HG03342 (cell line): ENCODE results near the gene NCKAP5.
A peak's percentile ranks its signal among the peaks of the same experiment; 100 is the strongest.

Source experiments
- ATAC-seq: cut with Tn5 transposase; IDR thresholded peaks from one replicate; pipeline ENCODE4 v1.9.1; 2021; ENCODE audit warnings: mild to moderate bottlenecking, moderate library complexity; ENCODE audit not compliant: unreplicated experiment

The NCKAP5 gene

DNA sequence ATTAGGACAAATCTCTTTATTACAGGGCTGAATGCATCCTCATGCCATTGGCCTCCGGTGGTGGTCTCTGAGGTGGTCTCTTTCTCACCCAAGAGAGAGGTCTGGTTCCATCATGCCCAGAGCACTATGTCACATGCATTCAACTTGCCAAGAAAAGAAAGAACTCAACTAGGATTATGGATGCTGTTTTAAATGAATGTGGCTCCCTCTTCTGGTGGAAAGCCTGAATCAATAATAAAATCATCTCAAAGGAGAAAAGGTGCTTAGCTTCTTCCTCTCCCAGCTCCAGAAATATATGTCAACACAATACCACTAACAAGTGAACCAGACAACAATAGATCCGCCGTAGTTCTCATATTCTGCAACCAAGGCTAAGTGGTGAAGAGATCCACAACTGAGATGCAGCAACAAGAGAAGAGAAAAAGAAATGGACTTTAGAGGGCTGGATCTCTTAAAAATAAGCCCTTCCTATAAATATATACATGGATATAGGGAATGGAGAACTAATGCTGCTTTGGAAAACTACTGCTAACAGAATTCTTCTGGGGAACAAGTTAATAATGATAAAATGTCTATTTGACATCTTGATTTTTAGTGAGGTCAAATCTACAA lies 396.8 kb downstream of the NCKAP5 start:
- peak; percentile 74 for ATAC-seq

DNA sequence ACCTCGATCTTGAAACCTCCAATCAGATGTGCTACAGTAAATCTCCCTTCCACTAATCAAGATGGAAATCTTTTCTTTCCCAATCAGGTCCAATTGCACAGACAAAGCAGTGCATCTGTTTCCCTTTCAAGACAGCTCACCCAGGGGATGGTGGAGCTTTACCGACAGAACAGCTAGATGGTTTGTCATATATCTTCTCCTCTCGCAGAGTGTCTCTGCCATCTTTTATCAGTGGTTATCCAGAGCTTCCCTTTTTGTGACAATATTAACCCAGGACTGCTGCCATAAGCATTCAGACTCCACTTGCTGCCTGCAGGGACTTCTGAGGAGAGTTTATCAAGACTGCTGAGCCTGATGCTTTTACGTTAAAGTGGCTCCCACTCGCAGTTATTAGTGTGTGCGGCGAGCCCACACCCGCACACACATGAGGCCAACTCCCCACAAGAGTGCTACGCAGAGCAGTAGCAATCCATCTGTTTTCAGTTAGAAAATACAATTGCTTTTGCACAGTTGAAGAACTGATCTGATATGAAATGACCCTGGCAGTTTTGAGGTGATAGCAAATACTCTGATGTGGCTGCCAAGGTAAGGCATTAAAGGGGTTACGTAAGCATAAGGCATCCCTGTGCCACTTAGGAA lies 398.9 kb downstream of the NCKAP5 start:
- no peak for ATAC-seq

DNA sequence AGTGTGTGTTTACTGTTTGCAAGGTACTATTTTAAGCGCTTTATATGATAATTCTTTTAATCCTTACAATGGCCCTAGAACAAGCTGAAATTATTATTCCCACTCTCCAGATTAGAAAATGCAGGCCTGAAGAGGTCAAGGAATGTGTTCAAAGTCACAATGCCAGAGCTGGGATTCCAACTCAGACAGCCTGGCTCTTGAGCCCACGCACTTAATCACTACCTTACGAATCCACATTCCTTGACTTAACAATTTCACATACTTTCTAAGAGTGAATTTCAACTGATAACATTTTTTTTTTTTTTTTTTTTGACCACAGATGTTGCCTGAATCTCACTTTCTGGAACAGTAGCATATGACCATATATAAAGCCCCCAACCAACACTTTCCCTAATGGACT lies 400.3 kb downstream of the NCKAP5 start:
- no peak for ATAC-seq

DNA sequence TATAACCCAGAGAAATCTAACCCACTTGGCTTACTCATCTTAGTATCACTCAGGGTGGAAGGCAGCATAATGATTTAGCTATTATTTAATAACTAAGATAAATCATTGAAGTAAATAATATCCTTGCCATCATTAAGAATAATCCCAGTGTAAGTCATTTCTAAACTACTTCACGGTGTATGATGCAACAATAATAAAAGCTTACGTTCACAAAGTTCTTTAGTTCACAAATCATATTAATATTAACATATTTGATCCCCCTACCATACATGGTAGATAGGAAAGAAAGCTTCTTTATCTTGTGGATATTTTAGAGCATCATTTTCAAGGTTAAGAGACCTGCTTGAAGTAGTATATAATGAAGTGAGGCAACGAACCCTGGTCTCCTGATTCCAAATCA lies 401.0 kb downstream of the NCKAP5 start:
- no peak for ATAC-seq

DNA sequence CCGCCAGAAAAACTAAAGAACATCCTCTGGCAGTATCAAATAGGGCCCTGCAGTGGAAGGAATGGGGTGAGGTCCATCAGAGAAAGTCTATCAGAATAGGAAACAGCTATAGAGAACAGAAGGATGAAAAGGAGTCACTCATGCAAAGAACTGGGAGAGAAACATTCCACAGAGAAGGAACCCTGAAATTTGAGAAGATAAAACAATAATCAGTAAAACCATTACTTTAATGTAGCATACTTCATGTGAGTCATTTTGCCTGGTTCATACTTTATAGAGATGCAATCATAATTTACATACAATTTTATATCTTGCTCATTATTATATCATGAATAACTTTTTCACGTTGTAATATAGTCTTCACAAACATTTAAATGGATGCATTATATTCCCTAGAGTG lies 402.2 kb downstream of the NCKAP5 start:
- no peak for ATAC-seq

DNA sequence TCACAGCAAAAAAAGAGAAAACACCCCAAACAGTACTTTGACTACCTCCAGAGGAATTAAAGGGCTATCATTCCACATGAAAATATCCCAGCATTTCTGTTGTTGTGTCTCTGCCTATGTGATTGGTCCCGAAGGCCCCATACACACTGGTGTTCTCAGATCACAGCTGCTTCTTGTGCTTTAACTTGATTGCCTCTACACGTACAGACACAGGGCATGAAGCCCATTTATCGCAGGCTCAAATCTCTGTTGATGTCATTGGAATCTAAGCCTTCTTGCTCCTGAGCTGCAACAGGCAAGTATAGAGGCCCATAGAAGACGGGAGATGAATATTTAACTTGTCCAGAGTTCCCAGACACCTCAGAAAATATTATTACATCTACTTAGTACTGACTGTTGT lies 405.2 kb downstream of the NCKAP5 start:
- no peak for ATAC-seq

DNA sequence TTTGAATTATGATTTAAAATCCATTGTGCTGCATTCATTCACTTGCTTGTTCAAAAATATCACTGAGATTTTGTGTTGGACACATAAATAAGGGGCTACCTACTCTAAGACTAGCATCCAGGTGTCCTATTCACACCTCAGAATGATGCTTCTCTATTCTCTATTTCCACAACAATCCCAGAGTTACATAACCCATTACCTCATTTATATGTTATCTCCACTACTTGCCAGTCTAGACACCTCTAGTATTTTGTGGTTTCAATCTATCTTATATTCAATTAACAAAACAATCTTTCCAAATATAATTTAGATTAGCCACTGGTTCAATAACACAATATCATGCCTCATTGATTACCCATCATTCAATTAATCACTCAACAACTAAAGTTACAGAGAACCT lies 409.8 kb downstream of the NCKAP5 start:
- ATAC-seq = no peak

DNA sequence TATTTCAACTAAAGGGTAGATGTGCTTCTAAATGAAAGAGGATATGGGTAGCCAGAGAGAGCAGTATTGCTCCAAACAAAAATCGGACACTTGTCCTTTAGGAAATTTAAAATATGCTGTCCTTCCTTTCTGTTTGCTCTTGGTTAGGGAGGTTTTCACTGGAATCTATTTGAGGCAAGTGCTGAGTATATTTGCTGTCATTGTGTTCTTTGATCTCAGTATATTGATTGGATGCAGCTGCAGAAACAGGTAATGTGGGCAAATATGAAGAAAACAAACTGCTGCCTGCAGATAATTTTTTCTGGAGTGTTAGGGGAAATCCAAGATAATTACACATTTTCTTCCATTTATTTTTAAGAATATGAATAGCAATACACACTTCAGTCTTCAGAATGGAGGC lies 410.2 kb downstream of the NCKAP5 start:
- ATAC-seq = no peak

DNA sequence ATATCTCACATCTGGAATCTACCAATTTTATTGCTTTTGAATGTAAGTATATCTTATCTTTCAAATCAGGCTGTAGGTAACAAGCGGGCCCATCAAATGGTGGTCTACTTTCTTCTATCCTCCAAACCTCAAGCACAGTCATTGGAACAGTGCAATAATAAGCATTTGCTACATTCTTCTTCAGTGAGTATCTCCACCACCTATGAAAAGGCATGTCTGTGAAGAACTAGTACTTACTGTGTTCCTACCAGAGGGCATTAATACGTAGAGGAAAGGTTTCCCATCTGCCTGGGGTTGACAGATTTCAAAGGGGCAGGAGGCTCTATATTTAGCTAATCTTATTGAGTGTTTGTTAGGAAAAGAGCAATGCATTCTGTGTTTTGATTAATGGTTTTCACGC lies 411.1 kb downstream of the NCKAP5 start:
- ATAC-seq = no peak

DNA sequence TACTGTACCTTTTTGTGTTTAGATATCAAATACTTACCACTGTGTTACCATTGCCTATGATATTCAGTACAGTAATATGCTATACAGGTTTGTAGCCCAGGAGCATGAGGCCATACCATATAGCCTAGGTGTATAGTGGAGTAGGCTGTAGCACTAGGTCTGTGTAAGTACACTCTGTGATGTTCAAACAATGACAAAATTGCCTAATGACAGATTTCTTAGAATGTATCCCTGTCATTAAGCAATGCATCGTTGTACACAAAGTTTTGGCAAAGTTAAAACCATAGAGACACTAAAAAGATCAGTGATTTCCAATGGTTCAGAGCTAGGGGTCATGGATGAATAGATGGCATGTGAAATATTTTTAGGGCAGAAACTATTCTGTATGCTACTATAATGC lies 415.5 kb downstream of the NCKAP5 start:
- ATAC-seq = no peak

DNA sequence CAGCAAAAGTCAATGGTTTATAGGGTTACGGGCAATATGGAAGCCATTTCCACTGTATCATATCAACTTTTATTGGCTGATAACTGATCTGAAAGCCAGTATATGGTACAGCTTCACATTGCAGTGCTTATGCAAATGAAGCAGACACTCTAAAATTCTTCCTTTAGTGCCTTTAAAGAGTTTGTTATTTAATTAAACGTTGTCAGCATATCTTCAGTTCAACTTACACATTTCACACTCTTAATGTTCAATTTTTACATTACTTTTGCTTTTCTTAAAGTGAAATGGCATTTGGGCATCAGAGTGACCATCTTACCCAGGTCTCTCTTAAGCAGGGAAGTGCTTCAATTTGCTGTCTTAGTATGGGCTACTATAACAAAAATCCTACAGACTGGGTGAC lies 420.1 kb downstream of the NCKAP5 start:
- no peak for ATAC-seq

DNA sequence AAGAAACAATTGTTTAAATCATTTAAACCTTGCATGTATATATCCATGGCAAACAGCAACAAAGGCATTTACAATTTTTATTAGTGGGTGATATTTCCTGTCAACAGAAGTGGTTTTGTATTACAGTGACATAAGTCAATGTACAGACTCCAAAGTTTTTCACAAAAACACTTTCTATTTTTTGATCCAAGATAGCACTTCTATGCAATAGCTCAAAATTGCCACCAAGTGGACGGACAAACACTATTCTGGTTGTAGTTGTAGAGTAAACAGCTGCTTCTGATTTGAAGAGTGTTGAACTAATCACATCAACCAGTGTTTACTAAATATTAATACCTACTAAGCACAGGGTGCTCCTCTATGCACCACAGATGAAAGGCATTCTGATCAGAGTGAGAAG lies 421.4 kb downstream of the NCKAP5 start:
- no peak for ATAC-seq

DNA sequence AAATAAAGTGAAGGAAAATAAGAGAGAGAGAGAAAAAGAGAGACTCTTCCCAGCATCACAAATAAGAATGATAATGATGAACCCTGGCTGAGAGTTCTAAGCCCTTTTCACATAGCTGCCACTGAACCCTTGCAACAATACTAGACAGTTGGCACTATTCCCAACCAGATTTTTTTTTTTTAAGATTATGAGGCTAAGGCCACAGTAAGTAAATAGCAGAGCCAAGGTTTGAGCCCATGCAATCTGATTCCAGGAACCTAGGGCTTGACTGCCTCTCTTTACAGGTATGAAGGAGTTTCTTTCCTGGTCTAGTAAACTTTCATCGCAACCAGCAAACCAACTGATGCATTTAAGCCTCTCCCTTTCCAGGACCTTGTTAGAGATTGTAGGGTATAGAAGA lies 424.6 kb downstream of the NCKAP5 start:
- no peak for ATAC-seq

DNA sequence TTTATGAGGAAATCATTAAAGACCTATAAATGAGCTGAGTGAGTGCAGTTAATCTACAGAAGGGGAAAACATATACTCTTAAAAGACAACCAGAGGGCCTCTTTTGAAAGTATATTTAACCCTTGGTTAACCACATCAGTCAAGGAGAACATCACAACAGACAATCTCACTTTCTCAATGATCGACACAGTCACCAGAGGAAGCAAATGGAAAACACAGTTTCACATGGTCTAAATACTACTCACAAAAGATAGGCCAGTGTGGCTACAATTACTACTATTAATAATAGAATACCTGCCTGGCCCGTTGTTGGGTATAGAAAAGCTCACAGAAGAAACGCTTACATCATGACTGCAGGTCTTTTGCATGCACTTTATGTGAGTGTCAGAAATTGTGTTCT lies 426.2 kb downstream of the NCKAP5 start:
- no peak for ATAC-seq

DNA sequence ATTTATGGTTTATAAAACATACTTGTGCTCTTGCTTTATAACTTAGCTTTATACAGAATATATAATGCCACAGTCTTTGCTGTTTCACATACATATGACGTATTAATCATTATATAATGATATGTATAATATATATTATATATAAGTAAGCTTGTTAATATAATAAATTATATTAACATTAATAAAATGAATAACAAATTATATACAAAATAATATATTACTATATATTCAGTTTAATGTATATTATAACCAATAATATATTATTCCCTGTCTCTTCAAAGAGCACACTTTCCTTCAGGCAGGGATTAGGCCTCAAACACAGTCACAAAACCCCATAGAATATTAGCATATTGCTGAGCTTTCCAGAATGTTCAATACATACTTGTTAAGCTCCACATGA lies 427.6 kb downstream of the NCKAP5 start:
- ATAC-seq = no peak

DNA sequence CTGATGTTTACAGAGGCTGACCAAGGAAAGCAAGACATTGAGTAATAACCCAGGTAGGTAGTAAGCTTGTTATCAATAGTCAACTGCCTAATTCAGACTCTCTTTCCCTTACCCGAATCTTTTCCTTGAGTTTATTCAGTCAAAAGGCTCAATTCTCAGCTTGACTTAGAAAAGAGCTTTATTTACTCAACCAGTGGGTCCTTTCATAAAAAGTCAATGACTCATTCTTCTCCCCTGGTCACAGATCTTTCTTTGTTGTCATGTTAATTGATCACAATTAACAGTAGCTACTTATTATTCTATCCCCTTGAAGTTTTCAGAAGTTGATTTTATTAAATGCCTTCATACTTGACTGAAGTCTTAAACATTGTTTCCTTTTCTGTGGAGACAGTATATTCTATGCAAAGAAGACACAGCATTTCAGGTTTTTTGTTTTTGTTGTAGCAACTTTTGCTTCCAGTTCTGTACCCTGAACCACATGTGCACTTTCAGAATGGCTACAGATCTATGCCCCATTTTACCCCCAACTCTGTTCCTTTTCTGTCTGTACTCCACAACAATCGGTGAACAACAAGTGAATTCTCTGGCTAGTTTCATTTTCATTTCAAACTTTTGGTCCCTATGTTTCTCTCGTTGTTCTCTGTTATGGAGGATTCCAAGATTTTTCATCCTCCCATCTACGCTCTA lies 428.3 kb downstream of the NCKAP5 start:
- no peak for ATAC-seq

DNA sequence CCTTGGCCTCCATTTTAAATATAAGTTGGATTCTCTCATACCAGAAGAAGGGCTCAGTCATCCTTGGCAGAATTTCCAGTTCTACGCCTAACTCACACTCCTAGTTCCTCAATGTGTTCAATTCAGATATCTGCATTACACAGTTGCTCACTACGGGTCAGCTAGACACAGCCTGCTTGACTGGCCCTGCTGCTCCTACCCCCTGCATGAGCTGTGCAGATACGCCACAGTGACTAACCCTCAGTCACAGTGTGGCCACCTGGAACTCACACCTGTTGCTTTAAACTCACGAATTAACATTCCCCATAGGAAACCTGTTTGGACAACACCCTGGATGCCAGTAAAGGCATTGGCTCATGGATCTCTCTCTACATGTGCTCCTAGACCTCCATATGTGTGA lies 429.6 kb downstream of the NCKAP5 start:
- no peak for ATAC-seq

DNA sequence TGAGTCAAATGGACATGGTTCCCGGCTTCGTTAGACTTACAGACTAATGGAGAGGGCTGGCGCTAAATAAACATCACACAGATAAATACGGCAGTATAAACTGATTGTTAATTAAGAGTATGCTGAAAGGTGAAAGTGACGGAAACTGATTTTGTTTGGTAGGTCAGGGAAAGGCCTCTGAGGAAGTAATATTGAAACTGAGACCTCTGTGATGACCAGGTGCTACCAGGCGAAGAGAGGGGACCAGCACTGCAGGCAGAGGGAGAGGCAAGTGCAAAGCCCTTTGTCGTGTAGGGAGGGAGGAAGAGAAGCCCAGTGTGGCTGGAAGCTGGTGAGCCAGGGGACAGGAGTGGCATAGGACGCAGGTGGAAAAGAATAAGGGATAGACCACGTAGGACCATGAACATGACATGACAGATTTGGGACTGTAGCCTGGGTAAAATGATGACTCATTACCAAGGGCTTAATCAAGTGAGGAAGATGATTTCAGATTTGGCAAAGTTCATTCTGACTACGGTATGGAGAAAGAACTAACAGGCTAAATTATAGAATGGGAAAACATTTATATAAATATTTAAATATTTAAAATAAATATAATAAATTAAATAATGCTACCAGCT lies 433.1 kb downstream of the NCKAP5 start:
- ATAC-seq = no peak

DNA sequence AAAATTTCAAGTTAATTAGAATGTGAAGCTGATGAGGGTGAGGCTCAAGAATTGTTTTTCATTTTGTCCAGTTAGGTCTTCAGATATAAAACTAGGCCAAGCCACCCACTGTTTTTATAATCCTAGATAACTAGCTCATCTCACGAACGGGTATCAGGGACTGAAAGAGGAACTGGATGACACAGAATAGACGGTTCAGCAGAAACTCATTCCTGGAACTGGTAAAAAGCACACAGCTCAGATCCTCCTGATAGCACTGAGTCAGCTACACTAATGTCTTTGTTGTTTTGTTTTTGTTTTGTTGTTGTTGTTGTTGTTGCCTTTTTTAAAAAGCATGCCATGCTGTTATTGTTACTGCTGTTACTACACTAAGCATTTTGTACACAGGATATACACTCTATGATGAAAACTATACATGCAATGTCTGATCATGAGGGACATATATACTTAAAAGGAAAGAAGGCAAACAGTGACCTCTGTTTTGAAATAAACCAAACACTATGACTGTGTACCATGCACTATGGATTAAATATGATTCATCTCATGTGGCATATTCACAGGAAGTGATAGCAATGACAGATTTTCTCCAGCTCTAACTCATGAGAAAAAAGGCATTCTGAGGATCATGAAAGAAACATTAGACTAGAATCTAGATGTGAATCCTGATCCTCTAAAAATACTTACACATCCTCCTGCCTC lies 437.6 kb downstream of the NCKAP5 start:
- ATAC-seq = no peak

DNA sequence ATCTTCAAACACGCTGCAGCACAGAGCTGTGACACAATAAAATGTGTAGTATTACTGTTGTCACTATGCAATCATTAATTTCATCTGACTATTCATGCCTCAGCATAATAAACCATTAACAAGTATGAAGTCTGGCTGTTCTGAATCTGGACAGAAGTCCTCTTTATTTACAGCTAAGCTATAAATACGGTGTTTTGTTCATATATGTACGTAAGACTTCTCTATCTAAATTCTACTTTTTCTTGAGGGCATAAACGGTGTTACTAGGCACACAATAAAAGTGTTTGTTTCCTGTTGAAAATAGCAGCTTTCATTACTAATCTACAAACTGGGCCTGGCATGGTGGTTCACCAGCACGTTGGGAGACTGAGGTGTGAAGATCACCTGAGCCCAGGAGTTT lies 443.8 kb downstream of the NCKAP5 start:
- no peak for ATAC-seq

DNA sequence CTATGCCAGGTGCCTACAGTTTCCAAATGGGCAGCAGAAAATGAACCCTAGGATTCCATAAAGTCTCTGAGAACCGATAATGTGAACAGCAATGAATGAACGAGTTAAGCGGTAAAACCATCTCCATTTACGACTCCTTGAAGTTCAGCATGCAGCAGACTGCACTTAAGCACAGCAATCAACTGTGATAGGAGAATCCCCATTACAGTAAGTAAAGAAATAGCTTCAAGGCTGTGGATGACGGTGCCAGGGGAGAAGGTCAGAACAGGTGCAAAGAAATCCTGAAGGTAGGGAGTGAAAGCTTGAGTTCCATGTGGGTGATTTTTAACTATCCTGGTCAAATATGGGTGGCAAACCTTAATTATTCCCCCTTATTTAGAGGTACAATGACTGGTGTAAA lies 444.4 kb downstream of the NCKAP5 start:
- ATAC-seq = no peak

DNA sequence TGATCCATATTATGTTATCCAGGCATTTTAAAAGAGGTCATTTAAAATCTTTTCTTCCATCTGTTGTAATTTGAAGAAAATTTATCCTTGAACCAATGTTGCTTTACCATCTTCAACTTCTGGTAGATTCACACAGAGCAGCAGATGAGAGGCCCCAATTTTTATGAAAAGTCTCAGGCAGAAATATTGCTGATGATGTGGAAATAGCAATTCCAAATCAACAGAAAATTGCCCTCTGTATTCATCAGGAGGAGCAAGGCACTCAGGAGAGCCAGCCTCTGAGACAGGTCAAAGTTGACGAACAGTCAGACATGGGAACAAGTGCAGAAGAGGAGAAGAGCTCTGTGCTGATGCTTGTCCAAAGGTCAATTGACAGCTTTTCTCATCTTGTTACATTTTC lies 444.9 kb downstream of the NCKAP5 start:
- no peak for ATAC-seq
